ENCODE data around the gene MDGA2.

MDGA2 gene

DNA sequence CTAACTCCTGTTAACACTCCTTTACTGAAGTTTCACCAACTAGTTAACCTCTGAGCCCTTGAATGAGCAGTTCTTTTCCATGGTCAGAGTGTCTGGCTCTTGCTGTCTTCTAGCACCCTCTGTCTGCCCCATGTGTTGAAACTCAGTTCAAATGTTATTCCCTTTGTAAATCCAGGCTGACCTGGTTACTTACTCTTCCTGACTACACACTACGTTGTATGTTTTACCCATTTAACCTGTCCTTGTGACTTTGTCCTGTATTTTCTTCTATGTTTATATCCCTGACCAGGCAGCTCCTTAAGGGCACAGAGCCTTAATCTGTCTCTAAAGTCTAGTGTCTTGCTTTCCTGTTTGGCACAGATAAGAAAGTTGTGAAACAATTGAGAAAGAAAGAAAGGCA is 634.9 kb downstream of the MDGA2 start:
- WGBS, 2 donors (ENCODE audit: extremely low coverage in 2 of 2, insufficient read length in 2 of 2, insufficient replicate concordance in 1 of 2), result no CpG with 5 or more reads among the region's 1 CpG
- Histone ChIP-seq H2AK5ac (ENCODE audit: low read depth, low read length) (no peak overlapping the region), H3K4me2 (ENCODE audit: insufficient read depth, low read length, poor library complexity, severe bottlenecking) (no peak overlapping the region), H3K14ac (ENCODE audit: low read length) (no peak overlapping the region), H3K4ac (ENCODE audit: low read length) (no peak overlapping the region), H2BK5ac (ENCODE audit: low read length) (no peak overlapping the region), H4K8ac (ENCODE audit: low read depth, low read length) (no peak overlapping the region), H3K27me3 (ENCODE audit: control insufficient read depth in 3 of 3, insufficient read depth in 3 of 3, low read depth in 1 of 3, low read length in 3 of 3) (no peaks in the 10 kb centered on the region), H3K4me1 (ENCODE audit: control insufficient read depth in 2 of 2, insufficient read depth in 1 of 2, low read depth in 1 of 2, low read length in 2 of 2) (no peaks in the 10 kb centered on the region), H2BK12ac (ENCODE audit: low read length) (no peak overlapping the region), H3K18ac (ENCODE audit: low read length) (no peak overlapping the region), H4K91ac (ENCODE audit: low read depth, low read length, poor library complexity) (no peak overlapping the region), H2AFZ (ENCODE audit: low read length) (peak overlapping the region; percentile 27), H3K27ac (replicated peaks; ENCODE audit: low read length) (no peak overlapping the region), H3K79me1 (ENCODE audit: low read depth, low read length) (no peaks in the 10 kb centered on the region), H3K23ac (ENCODE audit: low read depth, low read length, poor library complexity) (no peak overlapping the region), H3K9ac (ENCODE audit: low read depth, low read length, poor library complexity) (no peak overlapping the region), H3K4me3 (ENCODE audit: low read length in 2 of 2) (no peak overlapping the region), H3K9me3 (replicated peaks in 1 of 2; ENCODE audit: control insufficient read depth in 2 of 2, insufficient read depth in 1 of 2, low read depth in 1 of 2, low read length in 2 of 2) (no peaks in the 10 kb centered on the region), H2BK120ac (ENCODE audit: low read depth, low read length) (no peak overlapping the region), H2BK15ac (ENCODE audit: low read length) (no peak overlapping the region), H3K36me3 (replicated peaks in 1 of 2; ENCODE audit: control insufficient read depth in 2 of 2, insufficient read depth in 2 of 2, low read length in 2 of 2) (no peaks in the 10 kb centered on the region)
- peak; percentile 15 for DNase-seq (ENCODE audit: low spot score)

DNA sequence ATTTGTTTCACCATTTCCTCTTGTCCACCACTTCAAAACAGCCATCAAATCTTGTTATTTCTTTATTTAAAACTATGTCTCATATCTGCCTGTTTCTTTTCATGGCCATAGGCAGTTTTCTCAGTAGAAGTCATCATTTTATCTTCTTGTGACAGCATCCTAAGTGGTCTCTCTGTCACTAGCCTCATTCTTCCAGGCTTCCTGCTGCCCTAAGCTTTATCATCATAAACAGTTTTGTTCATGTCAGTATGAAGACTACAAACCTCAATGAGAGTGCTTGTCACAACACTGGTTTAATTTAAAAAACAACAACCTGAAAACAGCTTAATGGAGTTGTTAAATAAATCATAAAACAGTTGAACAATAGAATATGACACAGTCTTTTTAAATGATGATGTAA is 636.1 kb downstream of the MDGA2 start:
- DNase-seq (ENCODE audit: low spot score), result no peak
- Histone ChIP-seq H3K27ac (replicated peaks; ENCODE audit: low read length) (no peak overlapping the region), H3K79me1 (ENCODE audit: low read depth, low read length) (no peaks in the 10 kb centered on the region), H3K9me3 (replicated peaks in 1 of 2; ENCODE audit: control insufficient read depth in 2 of 2, insufficient read depth in 1 of 2, low read depth in 1 of 2, low read length in 2 of 2) (no peaks in the 10 kb centered on the region), H3K36me3 (replicated peaks in 1 of 2; ENCODE audit: control insufficient read depth in 2 of 2, insufficient read depth in 2 of 2, low read length in 2 of 2) (no peaks in the 10 kb centered on the region), H3K23ac (ENCODE audit: low read depth, low read length, poor library complexity) (no peak overlapping the region), H3K4me2 (ENCODE audit: insufficient read depth, low read length, poor library complexity, severe bottlenecking) (no peak overlapping the region), H4K91ac (ENCODE audit: low read depth, low read length, poor library complexity) (no peak overlapping the region), H3K27me3 (ENCODE audit: control insufficient read depth in 3 of 3, insufficient read depth in 3 of 3, low read depth in 1 of 3, low read length in 3 of 3) (no peaks in the 10 kb centered on the region), H3K4ac (ENCODE audit: low read length) (no peak overlapping the region), H3K14ac (ENCODE audit: low read length) (no peak overlapping the region), H3K9ac (ENCODE audit: low read depth, low read length, poor library complexity) (no peak overlapping the region), H2AFZ (ENCODE audit: low read length) (no peak overlapping the region), H2BK120ac (ENCODE audit: low read depth, low read length) (no peak overlapping the region), H2AK5ac (ENCODE audit: low read depth, low read length) (no peak overlapping the region), H2BK5ac (ENCODE audit: low read length) (no peak overlapping the region), H4K8ac (ENCODE audit: low read depth, low read length) (no peak overlapping the region), H3K4me3 (ENCODE audit: low read length in 2 of 2) (no peak overlapping the region), H3K4me1 (ENCODE audit: control insufficient read depth in 2 of 2, insufficient read depth in 1 of 2, low read depth in 1 of 2, low read length in 2 of 2) (no peaks in the 10 kb centered on the region), H2BK15ac (ENCODE audit: low read length) (no peak overlapping the region), H2BK12ac (ENCODE audit: low read length) (no peak overlapping the region), H3K18ac (ENCODE audit: low read length) (no peak overlapping the region)

DNA sequence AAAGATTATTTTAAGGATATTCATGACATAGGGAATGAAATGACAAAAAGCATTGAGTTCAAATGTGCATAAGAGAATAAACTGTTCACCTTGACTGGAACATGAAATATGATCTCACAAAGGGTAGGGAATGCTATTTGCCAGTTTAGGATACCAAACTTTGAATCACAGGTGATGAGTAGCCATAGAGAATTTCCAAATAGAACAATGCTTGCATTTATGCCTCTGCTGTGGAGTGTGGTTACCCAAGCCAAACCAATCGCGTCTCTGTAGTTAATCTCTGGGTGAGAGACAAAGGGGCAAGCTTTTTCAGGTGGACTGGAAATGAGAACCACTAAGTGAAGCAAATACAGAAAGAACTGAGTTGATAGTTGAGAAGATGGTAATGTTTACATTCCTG is 652.7 kb downstream of the MDGA2 start:
- Histone ChIP-seq H2BK5ac (ENCODE audit: low read length) (no peak overlapping the region), H2BK120ac (ENCODE audit: low read depth, low read length) (no peak overlapping the region), H2AK5ac (ENCODE audit: low read depth, low read length) (no peak overlapping the region), H4K91ac (ENCODE audit: low read depth, low read length, poor library complexity) (no peak overlapping the region), H3K27me3 (ENCODE audit: control insufficient read depth in 3 of 3, insufficient read depth in 3 of 3, low read depth in 1 of 3, low read length in 3 of 3) (no peaks in the 10 kb centered on the region), H2BK12ac (ENCODE audit: low read length) (no peak overlapping the region), H3K79me1 (ENCODE audit: low read depth, low read length) (no peaks in the 10 kb centered on the region), H3K4me2 (ENCODE audit: insufficient read depth, low read length, poor library complexity, severe bottlenecking) (no peak overlapping the region), H3K18ac (ENCODE audit: low read length) (no peak overlapping the region), H2BK15ac (ENCODE audit: low read length) (no peak overlapping the region), H3K9ac (ENCODE audit: low read depth, low read length, poor library complexity) (no peak overlapping the region), H3K4me1 (ENCODE audit: control insufficient read depth in 2 of 2, insufficient read depth in 1 of 2, low read depth in 1 of 2, low read length in 2 of 2) (no peaks in the 10 kb centered on the region), H3K27ac (replicated peaks; ENCODE audit: low read length) (no peak overlapping the region), H2AFZ (ENCODE audit: low read length) (no peak overlapping the region), H3K14ac (ENCODE audit: low read length) (no peak overlapping the region), H3K36me3 (replicated peaks in 1 of 2; ENCODE audit: control insufficient read depth in 2 of 2, insufficient read depth in 2 of 2, low read length in 2 of 2) (no peaks in the 10 kb centered on the region), H3K4me3 (ENCODE audit: low read length in 2 of 2) (no peak overlapping the region), H3K23ac (ENCODE audit: low read depth, low read length, poor library complexity) (no peak overlapping the region), H4K8ac (ENCODE audit: low read depth, low read length) (no peak overlapping the region), H3K4ac (ENCODE audit: low read length) (no peak overlapping the region), H3K9me3 (replicated peaks in 1 of 2; ENCODE audit: control insufficient read depth in 2 of 2, insufficient read depth in 1 of 2, low read depth in 1 of 2, low read length in 2 of 2) (no peaks in the 10 kb centered on the region)
- no CpG with 5 or more reads among the region's 2 CpGs for WGBS, 2 donors (ENCODE audit: extremely low coverage in 2 of 2, insufficient read length in 2 of 2, insufficient replicate concordance in 1 of 2)
- DNase-seq (ENCODE audit: low spot score), result no peak

DNA sequence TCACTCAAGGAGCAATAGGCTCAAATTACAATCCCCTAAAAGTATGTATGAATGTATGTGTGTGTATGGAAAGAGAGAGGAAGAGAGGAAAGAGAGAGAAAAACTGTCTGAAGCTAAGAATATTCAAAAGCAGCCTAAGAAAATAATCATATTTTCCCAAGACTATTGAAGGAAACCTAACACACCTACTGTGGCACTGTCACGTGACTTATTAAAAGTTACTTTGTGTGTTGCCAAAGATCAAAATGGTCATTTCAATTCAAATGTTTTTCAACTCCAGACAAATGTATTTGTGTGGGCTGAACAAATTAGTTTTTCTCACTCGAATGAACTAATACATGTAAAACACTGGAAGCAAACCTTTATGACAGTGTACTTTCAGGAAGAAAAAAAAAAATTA is 654.9 kb downstream of the MDGA2 start:
- DNase-seq (ENCODE audit: low spot score), result no peak

More for the DNA sequence above, 654.9 kb downstream of the MDGA2 start:
- no peak overlapping the region for H2AFZ ChIP-seq (ENCODE audit: low read length)
- H3K4me3 ChIP-seq (ENCODE audit: low read length in 2 of 2), result no peak overlapping the region
- no peaks in the 10 kb centered on the region for H3K79me1 ChIP-seq (ENCODE audit: low read depth, low read length)
- H3K18ac ChIP-seq (ENCODE audit: low read length), result no peak overlapping the region
- no peak overlapping the region for H2AK5ac ChIP-seq (ENCODE audit: low read depth, low read length)
- no peak overlapping the region for H2BK12ac ChIP-seq (ENCODE audit: low read length)
- no peak overlapping the region for H2BK15ac ChIP-seq (ENCODE audit: low read length)
- no peak overlapping the region for H3K23ac ChIP-seq (ENCODE audit: low read depth, low read length, poor library complexity)
- no peaks in the 10 kb centered on the region for H3K36me3 ChIP-seq (replicated peaks in 1 of 2; ENCODE audit: control insufficient read depth in 2 of 2, insufficient read depth in 2 of 2, low read length in 2 of 2)
- no peak overlapping the region for H4K8ac ChIP-seq (ENCODE audit: low read depth, low read length)
- no peak overlapping the region for H3K4me2 ChIP-seq (ENCODE audit: insufficient read depth, low read length, poor library complexity, severe bottlenecking)
- H3K14ac ChIP-seq (ENCODE audit: low read length), result no peak overlapping the region
- H2BK5ac ChIP-seq (ENCODE audit: low read length), result no peak overlapping the region
- no peak overlapping the region for H3K27ac ChIP-seq (replicated peaks; ENCODE audit: low read length)
- no peaks in the 10 kb centered on the region for H3K4me1 ChIP-seq (ENCODE audit: control insufficient read depth in 2 of 2, insufficient read depth in 1 of 2, low read depth in 1 of 2, low read length in 2 of 2)
- no peaks in the 10 kb centered on the region for H3K9me3 ChIP-seq (replicated peaks in 1 of 2; ENCODE audit: control insufficient read depth in 2 of 2, insufficient read depth in 1 of 2, low read depth in 1 of 2, low read length in 2 of 2)
- H2BK120ac ChIP-seq (ENCODE audit: low read depth, low read length), result no peak overlapping the region
- H3K27me3 ChIP-seq (ENCODE audit: control insufficient read depth in 3 of 3, insufficient read depth in 3 of 3, low read depth in 1 of 3, low read length in 3 of 3), result no peaks in the 10 kb centered on the region
- WGBS, 2 donors (ENCODE audit: extremely low coverage in 2 of 2, insufficient read length in 2 of 2, insufficient replicate concordance in 1 of 2), result no CpG with 5 or more reads among the region's 2 CpGs
- H3K4ac ChIP-seq (ENCODE audit: low read length), result no peak overlapping the region
- no peak overlapping the region for H3K9ac ChIP-seq (ENCODE audit: low read depth, low read length, poor library complexity)
- no peak overlapping the region for H4K91ac ChIP-seq (ENCODE audit: low read depth, low read length, poor library complexity)

Measured in neuronal stem cell (in vitro differentiated cells).